ENCODE results near the gene OSM. TPM values are rescaled to one million over a fixed set of nuclear protein-coding genes. Genes with fewer than 3 reads are reported as not detected.
A peak's percentile ranks its signal among the peaks of the same experiment; 100 is the strongest.

Gene OSM
- polyA plus RNA-seq, 2 of the 4 experiments (the other 2 are of a cell fraction), result not detected

DNA sequence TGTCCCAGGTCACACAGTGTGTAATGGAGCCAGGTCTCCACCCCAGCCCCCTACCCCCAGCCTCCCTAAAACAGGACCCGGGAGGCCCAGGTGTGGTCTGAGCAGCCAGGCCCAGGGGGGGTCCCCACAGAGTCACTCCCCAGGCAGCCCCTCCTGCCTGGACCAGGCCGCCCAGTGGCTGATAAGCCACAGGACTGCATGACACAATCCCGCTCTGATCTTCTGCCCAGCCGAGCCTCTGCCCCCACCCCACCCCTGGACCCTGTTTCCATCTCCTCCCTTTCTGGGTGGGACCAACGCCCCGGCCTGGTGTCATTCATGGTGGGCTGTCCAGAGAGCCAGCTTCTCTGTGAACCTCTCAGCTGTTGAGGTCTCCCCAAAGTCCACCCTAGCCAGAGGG lies 12.3 kb downstream of the OSM start:
- FAIRE-seq, result no peak
- POLR2A ChIA-PET, result interaction anchor here (1.3 to 1.4 kb wide), 2 partner anchors 19 to 58 kb away, joined by 4 to 6 read pairs; no protein-coding TSS in a partner anchor

DNA sequence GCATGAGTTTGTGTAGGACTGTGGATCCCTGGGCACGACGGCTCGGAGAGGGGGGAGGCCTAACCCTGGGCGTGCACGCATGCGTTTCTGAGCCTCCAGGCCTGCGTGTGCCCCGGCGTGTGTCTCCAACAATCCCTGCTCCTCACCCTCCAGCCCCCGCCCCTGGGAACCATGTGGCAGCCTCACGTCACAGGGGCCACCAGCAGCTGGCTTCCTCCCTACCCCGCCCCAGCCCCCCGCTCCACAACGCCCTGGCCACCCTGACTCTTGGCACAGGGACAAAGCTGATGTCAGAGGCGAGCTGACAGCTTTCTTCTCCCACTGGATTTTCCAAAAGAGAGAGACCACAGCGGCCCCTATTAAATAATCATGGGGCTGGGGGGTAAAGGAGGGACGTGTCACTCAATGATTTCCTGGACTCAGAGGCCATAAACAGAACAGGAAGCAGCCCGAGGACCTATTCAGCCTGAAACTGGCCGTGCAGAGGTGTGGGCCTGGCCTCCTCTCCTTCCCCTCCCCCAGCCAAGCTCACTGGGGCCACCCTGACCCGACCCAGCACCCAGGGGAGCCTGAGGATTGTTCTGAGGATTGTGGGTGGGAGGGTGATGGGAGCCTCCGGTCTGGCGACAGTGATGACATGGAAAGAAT lies 13.3 kb downstream of the OSM start:
- ChIA-PET POLR2A (interaction anchor here (0.6 to 1.4 kb wide), 4 partner anchors 18 to 341 kb away, joined by 4 to 7 read pairs (median 6); no protein-coding TSS in a partner anchor), CTCF (interaction anchor here (0.9 to 1.0 kb wide), 2 partner anchors 43 to 145 kb away, joined by 3 to 4 read pairs; no protein-coding TSS in a partner anchor)
- Histone ChIP-seq H3K27ac (peak overlapping the region; percentile 99 to 100), H3K9me3 (no peaks in the 10 kb centered on the region), H3K4me3 (peak overlapping the region; percentile 72), H3K4me2 (peak overlapping the region; percentile 99), H3K4me1 (peaks cover 74% of the 10 kb centered on the region)
- ATAC-seq (peak in 1 of 2 experiments; percentile 9; a peak in 3 of 6 replicates), FAIRE-seq (no peak), DNase-seq (ENCODE audit: low read depth in 1 of 2, low spot score in 1 of 2) (peak; percentile 62 to 93)
- TF ChIP-seq, protein P1, sequence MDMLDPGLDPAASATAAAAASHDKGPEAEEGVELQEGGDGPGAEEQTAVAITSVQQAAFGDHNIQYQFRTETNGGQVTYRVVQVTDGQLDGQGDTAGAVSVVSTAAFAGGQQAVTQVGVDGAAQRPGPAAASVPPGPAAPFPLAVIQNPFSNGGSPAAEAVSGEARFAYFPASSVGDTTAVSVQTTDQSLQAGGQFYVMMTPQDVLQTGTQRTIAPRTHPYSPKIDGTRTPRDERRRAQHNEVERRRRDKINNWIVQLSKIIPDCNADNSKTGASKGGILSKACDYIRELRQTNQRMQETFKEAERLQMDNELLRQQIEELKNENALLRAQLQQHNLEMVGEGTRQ (IDR thresholded peaks at IDR 0.05), result no peak
- TF ChIP-seq HOXA7 (CRISPR knock-in tag; IDR thresholded peaks at IDR 0.05), result 0 out of 2 replicates have a peak, but pooled peaks have one; percentile 18
- TF ChIP-seq PHF8 (IDR thresholded peaks at IDR 0.05; ENCODE audit: borderline replicate concordance, low read depth), result no peak
- TF ChIP-seq CEBPB (IDR thresholded peaks at IDR 0.05), result no peak
- TF ChIP-seq FOSB (CRISPR knock-in tag; IDR thresholded peaks at IDR 0.05), result 0 out of 2 replicates have a peak, but pooled peaks have one; percentile 17
- TF ChIP-seq HOXB13 (CRISPR knock-in tag; IDR thresholded peaks at IDR 0.05; ENCODE audit: low read depth), result peak; percentile 67; the same call in 1 of the 2 replicates
- peak in 1 of 2 experiments; percentile 7; a peak in 2 of 5 replicates for TF ChIP-seq RAD21 (conservative IDR thresholded peaks at IDR 0.05 in 1 of 2, IDR thresholded peaks at IDR 0.05 in 1 of 2)
- TF ChIP-seq SREBF2 (IDR thresholded peaks at IDR 0.05), result no peak
- TF ChIP-seq FOSL2 (IDR thresholded peaks at IDR 0.05), result no peak
- peak; percentile 6; the same call in 1 of the 2 replicates for TF ChIP-seq FOSL2 (CRISPR knock-in tag; IDR thresholded peaks at IDR 0.05)
- TF ChIP-seq SMC3 (IDR thresholded peaks at IDR 0.05), result peak; percentile 35; the same call in 2 of the 3 replicates
- 0 out of 2 replicates have a peak, but pooled peaks have one; percentile 49 for TF ChIP-seq ZNF302 (CRISPR knock-in tag; IDR thresholded peaks at IDR 0.05)
- TF ChIP-seq, protein P2, sequence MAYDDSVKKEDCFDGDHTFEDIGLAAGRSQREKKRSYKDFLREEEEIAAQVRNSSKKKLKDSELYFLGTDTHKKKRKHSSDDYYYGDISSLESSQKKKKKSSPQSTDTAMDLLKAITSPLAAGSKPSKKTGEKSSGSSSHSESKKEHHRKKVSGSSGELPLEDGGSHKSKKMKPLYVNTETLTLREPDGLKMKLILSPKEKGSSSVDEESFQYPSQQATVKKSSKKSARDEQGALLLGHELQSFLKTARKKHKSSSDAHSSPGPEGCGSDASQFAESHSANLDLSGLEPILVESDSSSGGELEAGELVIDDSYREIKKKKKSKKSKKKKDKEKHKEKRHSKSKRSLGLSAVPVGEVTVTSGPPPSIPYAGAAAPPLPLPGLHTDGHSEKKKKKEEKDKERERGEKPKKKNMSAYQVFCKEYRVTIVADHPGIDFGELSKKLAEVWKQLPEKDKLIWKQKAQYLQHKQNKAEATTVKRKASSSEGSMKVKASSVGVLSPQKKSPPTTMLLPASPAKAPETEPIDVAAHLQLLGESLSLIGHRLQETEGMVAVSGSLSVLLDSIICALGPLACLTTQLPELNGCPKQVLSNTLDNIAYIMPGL (CRISPR knock-in tag; IDR thresholded peaks at IDR 0.05; ENCODE audit: borderline replicate concordance), result no peak
- TF ChIP-seq HEYL (CRISPR knock-in tag; IDR thresholded peaks at IDR 0.05), result peak; percentile 71; the same call in 1 of the 2 replicates
- peak in 1 of 2 experiments; percentile 26; a peak in 4 of 5 replicates for TF ChIP-seq JUN (IDR thresholded peaks at IDR 0.05)
- peak; percentile 11; the same call in 1 of the 2 replicates for TF ChIP-seq GATA3 (IDR thresholded peaks at IDR 0.05; ENCODE audit: borderline replicate concordance)
- TF ChIP-seq MYC (IDR thresholded peaks at IDR 0.05; ENCODE audit: borderline replicate concordance, low read length), result peak; percentile 65; the same call in 1 of the 2 replicates
- TF ChIP-seq, protein P3, sequence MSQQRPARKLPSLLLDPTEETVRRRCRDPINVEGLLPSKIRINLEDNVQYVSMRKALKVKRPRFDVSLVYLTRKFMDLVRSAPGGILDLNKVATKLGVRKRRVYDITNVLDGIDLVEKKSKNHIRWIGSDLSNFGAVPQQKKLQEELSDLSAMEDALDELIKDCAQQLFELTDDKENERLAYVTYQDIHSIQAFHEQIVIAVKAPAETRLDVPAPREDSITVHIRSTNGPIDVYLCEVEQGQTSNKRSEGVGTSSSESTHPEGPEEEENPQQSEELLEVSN (IDR thresholded peaks at IDR 0.05; ENCODE audit: borderline replicate concordance, low read depth), result no peak
- TF ChIP-seq, protein P4, sequence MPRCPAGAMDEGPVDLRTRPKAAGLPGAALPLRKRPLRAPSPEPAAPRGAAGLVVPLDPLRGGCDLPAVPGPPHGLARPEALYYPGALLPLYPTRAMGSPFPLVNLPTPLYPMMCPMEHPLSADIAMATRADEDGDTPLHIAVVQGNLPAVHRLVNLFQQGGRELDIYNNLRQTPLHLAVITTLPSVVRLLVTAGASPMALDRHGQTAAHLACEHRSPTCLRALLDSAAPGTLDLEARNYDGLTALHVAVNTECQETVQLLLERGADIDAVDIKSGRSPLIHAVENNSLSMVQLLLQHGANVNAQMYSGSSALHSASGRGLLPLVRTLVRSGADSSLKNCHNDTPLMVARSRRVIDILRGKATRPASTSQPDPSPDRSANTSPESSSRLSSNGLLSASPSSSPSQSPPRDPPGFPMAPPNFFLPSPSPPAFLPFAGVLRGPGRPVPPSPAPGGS (IDR thresholded peaks at IDR 0.05), result peak; percentile 12; the same call in 1 of the 3 replicates
- no peak for TF ChIP-seq RFX5 (IDR thresholded peaks at IDR 0.05)
- TF ChIP-seq RNF2 (IDR thresholded peaks at IDR 0.05; ENCODE audit: borderline replicate concordance, low read depth), result no peak
- peak; percentile 81 to 91; a peak in 3 of 5 replicates for TF ChIP-seq EP300 (IDR thresholded peaks at IDR 0.05)
- TF ChIP-seq, protein P5, sequence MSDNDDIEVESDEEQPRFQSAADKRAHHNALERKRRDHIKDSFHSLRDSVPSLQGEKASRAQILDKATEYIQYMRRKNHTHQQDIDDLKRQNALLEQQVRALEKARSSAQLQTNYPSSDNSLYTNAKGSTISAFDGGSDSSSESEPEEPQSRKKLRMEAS (IDR thresholded peaks at IDR 0.05), result peak; percentile 87
- TF ChIP-seq, protein P6, sequence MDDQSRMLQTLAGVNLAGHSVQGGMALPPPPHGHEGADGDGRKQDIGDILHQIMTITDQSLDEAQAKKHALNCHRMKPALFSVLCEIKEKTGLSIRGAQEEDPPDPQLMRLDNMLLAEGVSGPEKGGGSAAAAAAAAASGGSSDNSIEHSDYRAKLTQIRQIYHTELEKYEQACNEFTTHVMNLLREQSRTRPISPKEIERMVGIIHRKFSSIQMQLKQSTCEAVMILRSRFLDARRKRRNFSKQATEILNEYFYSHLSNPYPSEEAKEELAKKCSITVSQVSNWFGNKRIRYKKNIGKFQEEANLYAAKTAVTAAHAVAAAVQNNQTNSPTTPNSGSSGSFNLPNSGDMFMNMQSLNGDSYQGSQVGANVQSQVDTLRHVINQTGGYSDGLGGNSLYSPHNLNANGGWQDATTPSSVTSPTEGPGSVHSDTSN (IDR thresholded peaks at IDR 0.05), result 0 out of 2 replicates have a peak, but pooled peaks have one; percentile 11
- peak; percentile 35; the same call in 1 of the 2 replicates for TF ChIP-seq JUNB (IDR thresholded peaks at IDR 0.05)
- WGBS (ENCODE audit: missing lambda C conversion rate), result 0% methylated on average over 4 of the region's 22 CpGs

More for the DNA sequence above, 12.3 kb downstream of the OSM start:
- DNase-seq (ENCODE audit: low read depth in 1 of 2, low spot score in 1 of 2) (no peak), ATAC-seq (no peak)
- H3K9me3 ChIP-seq, result no peaks in the 10 kb centered on the region
- H3K4me1 ChIP-seq, result peaks cover 74% of the 10 kb centered on the region
- CTCF ChIA-PET, result interaction anchor here (1.4 to 2.4 kb wide), 6 partner anchors 16 to 149 kb away, joined by 4 to 25 read pairs (median 10); no protein-coding TSS in a partner anchor
- peak overlapping the region; percentile 99 for H3K4me2 ChIP-seq
- H3K27ac ChIP-seq, result peak overlapping the region; percentile 99 to 100
- peak overlapping the region; percentile 72 for H3K4me3 ChIP-seq
- no CpG with 5 or more reads among the region's 6 CpGs for WGBS (ENCODE audit: missing lambda C conversion rate)
- TF ChIP-seq EP300 (IDR thresholded peaks at IDR 0.05) (0 out of 5 replicates have a peak, but pooled peaks of 1 of the 2 experiments have one; percentile 20), RFX5 (IDR thresholded peaks at IDR 0.05) (no peak), TFCP2L1 (CRISPR knock-in tag; IDR thresholded peaks at IDR 0.05) (peak; percentile 24; the same call in 1 of the 2 replicates), EHMT2 (IDR thresholded peaks at IDR 0.05; ENCODE audit: low read depth) (no peak), JUN (IDR thresholded peaks at IDR 0.05) (peak in 1 of 2 experiments; percentile 50; a peak in 1 of 5 replicates)
- TF ChIP-seq, protein P7, sequence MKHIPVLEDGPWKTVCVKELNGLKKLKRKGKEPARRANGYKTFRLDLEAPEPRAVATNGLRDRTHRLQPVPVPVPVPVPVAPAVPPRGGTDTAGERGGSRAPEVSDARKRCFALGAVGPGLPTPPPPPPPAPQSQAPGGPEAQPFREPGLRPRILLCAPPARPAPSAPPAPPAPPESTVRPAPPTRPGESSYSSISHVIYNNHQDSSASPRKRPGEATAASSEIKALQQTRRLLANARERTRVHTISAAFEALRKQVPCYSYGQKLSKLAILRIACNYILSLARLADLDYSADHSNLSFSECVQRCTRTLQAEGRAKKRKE (CRISPR knock-in tag; IDR thresholded peaks at IDR 0.05; ENCODE audit: low read depth), result peak; percentile 3; the same call in 1 of the 2 replicates

All from A549 (cell line).